Neutrophil (primary cell): Measurements from ENCODE around the gene TNNT2.

ENCODE experiments used
- H3K27ac ChIP-seq: fragments of 200-600 bp; sonication (generic); 2 replicates; pipeline ENCODE4 v1.5.1; 2016; ENCODE audit warnings: mild to moderate bottlenecking, moderate library complexity
- H3K27me3 ChIP-seq: fragments of 200-600 bp; sonication (generic); 2 replicates; pipeline ENCODE4 v1.6.0; 2016; ENCODE audit warnings: mild to moderate bottlenecking
- H3K36me3 ChIP-seq: fragments of 200-600 bp; sonication (generic); 2 replicates; pipeline ENCODE4 v1.5.1; 2017
- H3K4me1 ChIP-seq, 2 experiments: fragments of 200-600 bp in 1 of 2; sonication (generic) in 1 of 2; 1 replicate in 1 of 2; 2 replicates in 1 of 2; pipeline versions ENCODE4 v1.5.1 to v1.6.1; 2013 to 2016; ENCODE audit warnings: low read depth in 1 of 2, low read length in 1 of 2, mild to moderate bottlenecking in 1 of 2, moderate library complexity in 1 of 2; ENCODE audit not compliant: control insufficient read depth in 1 of 2, insufficient read depth in 1 of 2
- H3K4me3 ChIP-seq, 2 experiments: fragments of 200-600 bp in 1 of 2; sonication (generic) in 1 of 2; 1 replicate in 1 of 2; 2 replicates in 1 of 2; pipeline ENCODE4 v1.5.1; 2013 to 2016; ENCODE audit warnings: low read depth in 1 of 2, low read length in 1 of 2, mild to moderate bottlenecking in 1 of 2, moderate library complexity in 1 of 2
- H3K9me3 ChIP-seq: fragments of 200-600 bp; sonication (generic); 2 replicates; pipeline ENCODE4 v1.5.1; 2016
- TF ChIP-seq, protein P1 (sequence below): fragments of 200-600 bp; sonication (generic); IDR thresholded peaks from 2 replicates; pipeline ENCODE4 v1.5.1; 2016; ENCODE audit warnings: antibody characterized with exemption

Gene TNNT2

DNA sequence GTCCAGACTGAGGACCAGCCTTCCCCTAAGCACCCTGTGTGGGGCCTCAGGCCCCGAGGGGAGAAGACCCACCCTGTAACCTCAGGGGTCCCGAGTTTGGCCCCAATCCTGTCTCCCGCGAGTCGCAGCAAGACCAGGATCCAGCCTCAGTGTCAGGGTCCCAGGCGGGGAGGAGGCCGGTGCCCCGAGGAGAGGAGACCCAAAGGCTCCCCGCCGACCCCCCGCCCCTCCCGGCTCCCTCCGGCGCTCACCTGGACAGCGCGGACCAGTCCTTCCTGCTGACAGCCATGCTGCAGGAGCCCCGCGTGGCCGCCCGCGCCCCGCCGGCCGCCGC, 21.5 kb upstream of the TNNT2 start, which contains the start of gene LAD1:
LAD1 (minus strand) TSS at position 307 of the 334 bp plus-strand sequence; CDS start at position 289, 18 bp downstream.
- no peaks in the 10 kb centered on the region for H3K9me3 ChIP-seq
- H3K36me3 ChIP-seq: no peaks in the 10 kb centered on the region
- no peaks in the 10 kb centered on the region for H3K4me1 ChIP-seq
- peaks cover 79% of the 10 kb centered on the region for H3K27me3 ChIP-seq
- no peak within 1 kb of the TSS for H3K4me3 ChIP-seq
- TF ChIP-seq, protein P1, sequence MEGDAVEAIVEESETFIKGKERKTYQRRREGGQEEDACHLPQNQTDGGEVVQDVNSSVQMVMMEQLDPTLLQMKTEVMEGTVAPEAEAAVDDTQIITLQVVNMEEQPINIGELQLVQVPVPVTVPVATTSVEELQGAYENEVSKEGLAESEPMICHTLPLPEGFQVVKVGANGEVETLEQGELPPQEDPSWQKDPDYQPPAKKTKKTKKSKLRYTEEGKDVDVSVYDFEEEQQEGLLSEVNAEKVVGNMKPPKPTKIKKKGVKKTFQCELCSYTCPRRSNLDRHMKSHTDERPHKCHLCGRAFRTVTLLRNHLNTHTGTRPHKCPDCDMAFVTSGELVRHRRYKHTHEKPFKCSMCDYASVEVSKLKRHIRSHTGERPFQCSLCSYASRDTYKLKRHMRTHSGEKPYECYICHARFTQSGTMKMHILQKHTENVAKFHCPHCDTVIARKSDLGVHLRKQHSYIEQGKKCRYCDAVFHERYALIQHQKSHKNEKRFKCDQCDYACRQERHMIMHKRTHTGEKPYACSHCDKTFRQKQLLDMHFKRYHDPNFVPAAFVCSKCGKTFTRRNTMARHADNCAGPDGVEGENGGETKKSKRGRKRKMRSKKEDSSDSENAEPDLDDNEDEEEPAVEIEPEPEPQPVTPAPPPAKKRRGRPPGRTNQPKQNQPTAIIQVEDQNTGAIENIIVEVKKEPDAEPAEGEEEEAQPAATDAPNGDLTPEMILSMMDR: no peak
- H3K27ac ChIP-seq: no peak within 1 kb of the TSS

DNA sequence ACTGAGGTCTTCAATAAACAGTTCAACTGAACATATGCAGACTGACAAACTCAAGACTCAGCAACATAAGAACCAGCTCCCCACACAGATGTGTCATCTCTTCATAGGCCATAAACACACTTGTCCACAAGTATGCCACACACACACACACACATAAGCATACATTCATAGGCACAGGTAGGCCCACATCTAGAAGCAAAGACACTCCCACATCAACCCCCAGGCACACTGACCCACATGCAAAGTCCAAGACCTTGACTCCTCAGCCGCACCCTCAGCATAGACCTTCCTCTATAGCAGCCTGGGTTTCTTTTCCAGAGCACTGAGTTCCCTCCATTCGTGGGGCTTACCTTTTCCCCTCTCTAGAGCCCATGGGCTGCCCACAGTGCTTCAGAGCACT, 20.2 kb upstream of the TNNT2 start:
- no peaks in the 10 kb centered on the region for H3K4me1 ChIP-seq
- TF ChIP-seq, protein P1: no peak
- peaks cover 67% of the 10 kb centered on the region for H3K27me3 ChIP-seq
- no peaks in the 10 kb centered on the region for H3K36me3 ChIP-seq
- H3K4me3 ChIP-seq: no peak overlapping the region
- no peak overlapping the region for H3K27ac ChIP-seq
- no peaks in the 10 kb centered on the region for H3K9me3 ChIP-seq

DNA sequence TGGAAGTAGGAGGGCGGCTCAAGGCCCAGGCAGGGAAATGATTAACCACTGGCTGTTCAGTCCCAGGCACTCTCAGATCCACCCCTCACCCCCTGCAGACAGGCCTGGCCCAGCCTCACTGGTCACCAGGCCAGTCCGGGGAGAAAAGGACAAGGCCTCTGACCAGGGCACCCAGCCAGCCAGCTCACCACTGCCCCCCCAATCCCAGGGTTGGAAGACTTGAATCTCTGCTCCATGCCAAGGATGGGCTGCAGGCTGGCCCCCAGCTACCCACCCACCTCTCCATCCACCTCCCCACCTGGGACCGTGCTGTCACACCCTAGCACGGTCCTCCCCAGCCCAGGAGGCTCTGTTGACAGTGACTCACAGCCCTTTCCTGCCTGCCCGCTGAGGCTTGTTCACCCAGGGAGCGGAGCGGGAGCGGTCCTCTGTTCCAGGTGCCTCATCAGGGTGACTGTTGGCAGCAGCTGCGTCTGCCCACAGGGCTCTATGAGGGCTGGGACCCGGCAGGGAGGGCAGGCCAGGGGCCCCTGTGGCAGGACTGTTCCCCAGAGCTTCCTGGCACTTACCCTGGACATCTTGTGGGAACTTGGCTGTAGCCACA, 19.5 kb upstream of the TNNT2 start:
- H3K4me3 ChIP-seq: no peak overlapping the region

DNA sequence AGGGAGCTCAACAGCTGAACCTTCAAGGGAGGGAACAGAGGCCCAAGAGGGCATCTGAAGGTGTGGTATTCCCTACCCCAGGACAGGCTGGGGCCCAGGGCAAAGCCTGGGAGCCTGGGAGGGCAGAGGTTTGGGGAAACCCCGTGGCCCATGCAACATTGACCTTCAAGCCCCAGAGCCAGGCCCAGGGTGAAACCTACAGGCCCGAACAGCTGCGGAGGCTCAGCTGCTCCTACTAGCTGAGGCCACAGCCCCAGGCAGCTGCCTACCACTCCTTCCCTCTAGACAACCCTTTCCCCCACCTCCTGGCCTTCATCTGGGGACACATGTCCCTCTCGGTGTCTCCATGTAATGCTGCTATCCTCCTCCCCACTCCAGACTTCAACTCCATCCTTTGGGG, 18.5 kb upstream of the TNNT2 start:
- H3K4me1 ChIP-seq: no peaks in the 10 kb centered on the region

More for the DNA sequence above, 19.5 kb upstream of the TNNT2 start:
- Histone ChIP-seq H3K36me3 (no peaks in the 10 kb centered on the region), H3K27me3 (peaks cover 60% of the 10 kb centered on the region), H3K4me1 (no peaks in the 10 kb centered on the region), H3K9me3 (no peaks in the 10 kb centered on the region), H3K27ac (no peak overlapping the region)
- TF ChIP-seq, protein P1: no peak

DNA sequence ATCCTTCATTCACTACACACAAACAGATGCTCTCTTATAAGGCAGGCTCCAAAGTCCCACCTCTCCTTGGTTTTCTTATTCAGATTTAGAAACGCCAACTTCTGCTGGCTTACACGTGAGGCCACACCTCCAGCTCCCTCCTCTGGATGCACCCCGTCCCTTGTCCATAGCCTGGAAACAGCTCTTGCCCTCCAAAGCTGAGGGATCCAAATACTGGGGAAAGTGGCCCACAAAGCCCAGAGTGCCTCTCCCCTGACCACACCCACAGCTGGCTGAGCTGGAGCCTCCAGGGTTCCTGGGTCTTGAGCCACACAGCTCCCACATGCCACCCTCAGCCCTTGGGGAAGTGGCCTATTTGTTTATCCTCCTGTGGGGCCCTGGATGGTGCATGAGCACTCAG, 17.1 kb upstream of the TNNT2 start:
- Histone ChIP-seq H3K4me1 (no peaks in the 10 kb centered on the region), H3K27me3 (peaks cover 43% of the 10 kb centered on the region), H3K36me3 (no peaks in the 10 kb centered on the region), H3K27ac (no peak overlapping the region), H3K9me3 (no peaks in the 10 kb centered on the region), H3K4me3 (no peak overlapping the region)
- TF ChIP-seq, protein P1: no peak

More for the DNA sequence above, 18.5 kb upstream of the TNNT2 start:
- Histone ChIP-seq H3K9me3 (no peaks in the 10 kb centered on the region), H3K36me3 (no peaks in the 10 kb centered on the region), H3K4me3 (no peak overlapping the region), H3K27me3 (peaks cover 56% of the 10 kb centered on the region), H3K27ac (no peak overlapping the region)
- TF ChIP-seq, protein P1: no peak
